Caco-2 (cell line): Measurements from ENCODE around the gene PIGO. TPM values are rescaled to one million over a fixed set of nuclear protein-coding genes. Genes with fewer than 3 reads are reported as not detected.

Experiments
- BruUV-seq: library from RNA; stranded (reverse); fragments of 400-500 nt; replicated peaks from 2 replicates; lab custom pipeline; 2021; lab: Mats Ljungman, UMichigan
- CTCF ChIA-PET: fragments of 300-600 bp; sonication (Branson Sonifier 250); formaldehyde crosslinking; loops from one replicate; lab custom pipeline; 2022; ENCODE audit warnings: antibody characterized with exemption; lab: Charles Lee
- POLR2A ChIA-PET: fragments of 300-600 bp; sonication (Branson Sonifier 250); formaldehyde crosslinking; loops from one replicate; lab custom pipeline; 2022; ENCODE audit warnings: antibody characterized with exemption; lab: Charles Lee
- DNase-seq, 2 experiments: peaks; one replicate each; pipeline versions ENCODE4 v3.0.0 to v3.0.0-alpha.2; 2020 to 2022
- H3K27me3 ChIP-seq: replicated peaks from 2 replicates; pipeline ENCODE4 v1.6.0; 2011; ENCODE audit warnings: low read length; ENCODE audit not compliant: control insufficient read depth, insufficient read depth
- H3K36me3 ChIP-seq: 2 replicates; pipeline ENCODE4 v1.5.1; 2011; ENCODE audit warnings: low read length; ENCODE audit not compliant: control insufficient read depth, insufficient read depth
- H3K4me1 ChIP-seq: fragments of 250-450 bp; sonication (Bioruptor Pico); 2 replicates; pipeline ENCODE4 v1.5.1; 2020; ENCODE audit warnings: mild to moderate bottlenecking
- H3K4me3 ChIP-seq: 2 replicates; pipeline ENCODE4 v1.5.1; 2011; ENCODE audit warnings: low read depth, mild to moderate bottlenecking, control low read depth, low read length
- H3K9me3 ChIP-seq: fragments of 250-450 bp; sonication (Bioruptor Pico); 2 replicates; pipeline ENCODE4 v1.5.1; 2020; ENCODE audit warnings: mild to moderate bottlenecking, moderate library complexity
- H3K27ac Mint-ChIP-seq: one replicate; pipeline ENCODE4 v1.8.0; 2022; ENCODE audit warnings: mixed read lengths; ENCODE audit not compliant: unreplicated experiment
- H3K27me3 Mint-ChIP-seq: one replicate; pipeline ENCODE4 v1.8.0; 2022; ENCODE audit warnings: mixed read lengths; ENCODE audit not compliant: insufficient read depth, unreplicated experiment
- H3K36me3 Mint-ChIP-seq: one replicate; pipeline ENCODE4 v1.8.0; 2022; ENCODE audit warnings: mild to moderate bottlenecking, mixed read lengths; ENCODE audit not compliant: insufficient read depth, unreplicated experiment
- H3K4me1 Mint-ChIP-seq: one replicate; pipeline ENCODE4 v1.8.0; 2022; ENCODE audit warnings: low read depth, mixed read lengths; ENCODE audit not compliant: unreplicated experiment
- H3K4me3 Mint-ChIP-seq: one replicate; pipeline ENCODE4 v1.8.0; 2022; ENCODE audit warnings: mild to moderate bottlenecking, moderate library complexity, mixed read lengths; ENCODE audit not compliant: unreplicated experiment
- H3K9me3 Mint-ChIP-seq: one replicate; pipeline ENCODE4 v1.8.0; 2022; ENCODE audit warnings: mixed read lengths; ENCODE audit not compliant: unreplicated experiment
- intact Hi-C: fragments of 100-400 bp; cut with micrococcal nuclease; formaldehyde crosslinking; loops from one replicate; pipeline ENCODE4 v1.10.0; 2022; ENCODE audit not compliant: unreplicated experiment
- total RNA-seq: library from RNA; stranded (reverse); gene quantifications from 2 replicates; pipeline ENCODE4 v1.2.3, GENCODE V29; 2022
- TF ChIP-seq, protein P1 (sequence below), 2 experiments: fragments of 200-600 bp in 1 of 2; IDR thresholded peaks; 1 replicate in 1 of 2; 2 replicates in 1 of 2; pipeline versions ENCODE4 v1.5.1 to v1.8.0; 2011 to 2022; ENCODE audit warnings: antibody characterized with exemption in 1 of 2, control low read depth in 1 of 2, inconsistent platforms in 1 of 2, low read depth in 1 of 2, low read length in 1 of 2, mild to moderate bottlenecking in 1 of 2, moderate library complexity in 1 of 2; ENCODE audit not compliant: insufficient read depth in 1 of 2, severe bottlenecking in 1 of 2, unreplicated experiment in 1 of 2

Gene PIGO
- total RNA-seq, 1 experiment from 2014 or later: 38.7 TPM

DNA sequence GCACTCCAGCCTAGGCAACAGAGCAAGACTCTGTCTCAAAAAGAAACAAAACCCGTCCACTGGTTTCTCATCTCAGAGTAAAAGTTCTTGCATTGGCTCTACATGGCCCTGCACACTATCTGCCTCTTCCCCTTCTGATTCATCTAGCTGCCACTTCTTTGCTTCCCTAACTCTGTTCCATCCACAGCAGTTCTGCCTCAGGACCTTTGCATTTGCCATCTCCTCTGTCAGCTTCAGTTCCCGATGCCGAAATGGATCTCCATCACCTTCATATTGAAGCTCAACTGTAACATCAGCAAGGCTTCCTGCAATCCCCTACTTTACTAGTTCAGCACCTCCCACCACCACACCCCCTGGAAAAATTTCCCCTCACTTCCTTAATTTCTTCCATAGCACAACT lies 1.2 kb upstream of the PIGO start:
- Mint-ChIP-seq H3K27ac (no peak overlapping the region), H3K4me1 (no peaks in the 10 kb centered on the region)

DNA sequence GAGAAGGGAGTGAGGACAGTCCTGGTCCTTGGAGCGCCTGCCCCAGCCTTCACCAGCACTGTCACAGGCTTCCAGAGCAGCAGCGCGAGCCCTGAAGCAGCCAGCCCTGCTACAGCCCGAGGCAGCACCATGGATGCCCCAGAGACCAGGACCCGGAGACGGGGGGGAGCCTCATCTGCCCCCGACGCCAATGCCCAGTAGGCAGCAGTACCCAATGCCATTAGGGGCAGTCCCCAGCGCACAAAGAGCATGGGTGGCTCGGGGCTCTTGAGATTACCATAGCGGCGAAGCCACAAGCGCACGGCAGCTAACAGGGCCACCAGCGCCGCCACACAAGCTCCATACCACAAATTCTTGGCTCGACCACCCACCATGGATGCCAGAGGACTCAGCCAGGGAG lies 4.9 kb downstream of the PIGO start:
- Histone ChIP-seq H3K9me3 (no peaks in the 10 kb centered on the region), H3K36me3 (no peaks in the 10 kb centered on the region; the same call in 1 of the 2 replicates), H3K27me3 (no peaks in the 10 kb centered on the region), H3K4me3 (no peak overlapping the region), H3K4me1 (no peaks in the 10 kb centered on the region; the same call in 1 of the 2 replicates)
- no peak overlapping the region for H3K27ac Mint-ChIP-seq
- no peaks in the 10 kb centered on the region for H3K9me3 Mint-ChIP-seq
- CTCF ChIA-PET: interaction anchor here (1.2 kb wide), 1 partner anchor 19 kb away, joined by 3 read pairs; the partner anchor contains the start of gene VCP
- POLR2A ChIA-PET: no interaction called here
- no peak for DNase-seq
- BruUV-seq: no TSS peak
- no peak overlapping the region for H3K4me3 Mint-ChIP-seq
- H3K27me3 Mint-ChIP-seq: no peaks in the 10 kb centered on the region
- H3K4me1 Mint-ChIP-seq: no peaks in the 10 kb centered on the region
- TF ChIP-seq, protein P1, sequence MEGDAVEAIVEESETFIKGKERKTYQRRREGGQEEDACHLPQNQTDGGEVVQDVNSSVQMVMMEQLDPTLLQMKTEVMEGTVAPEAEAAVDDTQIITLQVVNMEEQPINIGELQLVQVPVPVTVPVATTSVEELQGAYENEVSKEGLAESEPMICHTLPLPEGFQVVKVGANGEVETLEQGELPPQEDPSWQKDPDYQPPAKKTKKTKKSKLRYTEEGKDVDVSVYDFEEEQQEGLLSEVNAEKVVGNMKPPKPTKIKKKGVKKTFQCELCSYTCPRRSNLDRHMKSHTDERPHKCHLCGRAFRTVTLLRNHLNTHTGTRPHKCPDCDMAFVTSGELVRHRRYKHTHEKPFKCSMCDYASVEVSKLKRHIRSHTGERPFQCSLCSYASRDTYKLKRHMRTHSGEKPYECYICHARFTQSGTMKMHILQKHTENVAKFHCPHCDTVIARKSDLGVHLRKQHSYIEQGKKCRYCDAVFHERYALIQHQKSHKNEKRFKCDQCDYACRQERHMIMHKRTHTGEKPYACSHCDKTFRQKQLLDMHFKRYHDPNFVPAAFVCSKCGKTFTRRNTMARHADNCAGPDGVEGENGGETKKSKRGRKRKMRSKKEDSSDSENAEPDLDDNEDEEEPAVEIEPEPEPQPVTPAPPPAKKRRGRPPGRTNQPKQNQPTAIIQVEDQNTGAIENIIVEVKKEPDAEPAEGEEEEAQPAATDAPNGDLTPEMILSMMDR (IDR thresholded peaks at IDR 0.05; ENCODE audit: insufficient read depth in 1 of 2, low read depth in 1 of 2, low read length in 1 of 2, severe bottlenecking in 1 of 2, unreplicated experiment in 1 of 2): no peak
- peaks cover 23% of the 10 kb centered on the region for H3K36me3 Mint-ChIP-seq
- intact Hi-C loops: no loop called here

More for the DNA sequence above, 1.2 kb upstream of the PIGO start:
- Histone ChIP-seq H3K4me3 (no peak overlapping the region), H3K4me1 (peaks cover 4% of the 10 kb centered on the region; the same call in 1 of the 2 replicates), H3K36me3 (no peaks in the 10 kb centered on the region), H3K9me3 (no peaks in the 10 kb centered on the region), H3K27me3 (no peaks in the 10 kb centered on the region)
- intact Hi-C loops: no loop called here
- POLR2A ChIA-PET: interaction anchor here (0.7 kb wide), 1 partner anchor 14 kb away, joined by 3 read pairs; no protein-coding TSS in a partner anchor
- Mint-ChIP-seq H3K9me3 (no peaks in the 10 kb centered on the region), H3K36me3 (peaks cover 38% of the 10 kb centered on the region), H3K27me3 (no peaks in the 10 kb centered on the region), H3K4me3 (peak overlapping the region; percentile 39)
- BruUV-seq: no TSS peak
- no peak for DNase-seq
- CTCF ChIA-PET: no interaction called here
- TF ChIP-seq, protein P1 (IDR thresholded peaks at IDR 0.05; ENCODE audit: insufficient read depth in 1 of 2, low read depth in 1 of 2, low read length in 1 of 2, severe bottlenecking in 1 of 2, unreplicated experiment in 1 of 2): no peak

DNA sequence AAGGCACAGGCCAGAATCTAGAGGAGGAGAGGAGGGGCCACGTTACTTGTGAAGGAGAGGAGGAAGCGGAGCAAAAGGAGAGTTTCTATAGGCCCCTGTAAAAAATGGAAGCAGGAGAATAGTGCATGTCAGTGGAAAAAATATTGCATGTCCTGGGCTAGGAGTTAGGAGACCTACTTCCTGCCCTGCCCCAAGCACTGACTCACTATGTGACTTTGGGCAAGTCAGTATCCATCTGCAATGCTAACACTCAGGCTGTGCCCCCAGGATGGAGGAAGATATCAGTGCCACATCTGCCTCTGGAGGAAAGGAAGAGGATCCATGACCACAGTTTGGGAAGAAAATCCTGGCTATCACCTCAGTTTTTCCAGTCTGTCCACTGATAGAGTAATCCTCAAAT lies 7.0 kb downstream of the PIGO start:
- Histone ChIP-seq H3K9me3 (no peaks in the 10 kb centered on the region), H3K36me3 (no peaks in the 10 kb centered on the region; the same call in 1 of the 2 replicates), H3K27me3 (no peaks in the 10 kb centered on the region), H3K4me3 (no peak overlapping the region), H3K4me1 (no peaks in the 10 kb centered on the region)
- POLR2A ChIA-PET: no interaction called here
- BruUV-seq: no TSS peak
- H3K36me3 Mint-ChIP-seq: peaks cover 9% of the 10 kb centered on the region
- TF ChIP-seq, protein P1 (IDR thresholded peaks at IDR 0.05; ENCODE audit: insufficient read depth in 1 of 2, low read depth in 1 of 2, low read length in 1 of 2, severe bottlenecking in 1 of 2, unreplicated experiment in 1 of 2): no peak
- H3K9me3 Mint-ChIP-seq: no peaks in the 10 kb centered on the region
- intact Hi-C loops: no loop called here
- no peak for DNase-seq
- no peak overlapping the region for H3K4me3 Mint-ChIP-seq
- H3K27ac Mint-ChIP-seq: no peak overlapping the region
- CTCF ChIA-PET: no interaction called here
- no peaks in the 10 kb centered on the region for H3K4me1 Mint-ChIP-seq
- H3K27me3 Mint-ChIP-seq: no peaks in the 10 kb centered on the region
